KOPT-K1 (cell line): ENCODE data around the gene ERBB4.

Source experiments
- H3K27ac ChIP-seq: fragments of 200-600 bp; sonication (generic); 2 replicates; pipeline ENCODE4 v1.5.1; 2016; ENCODE audit warnings: antibody characterized with exemption, mild to moderate bottlenecking, low read depth, low read length; ENCODE audit not compliant: poor library complexity, severe bottlenecking
- H3K36me3 ChIP-seq: fragments of 200-600 bp; sonication (generic); 2 replicates; pipeline ENCODE4 v1.5.1; 2017; ENCODE audit warnings: antibody characterized with exemption, mild to moderate bottlenecking, low read length, moderate library complexity; ENCODE audit not compliant: insufficient read depth
- H3K9me3 ChIP-seq: fragments of 200-600 bp; sonication (generic); 2 replicates; pipeline ENCODE4 v1.5.1; 2017; ENCODE audit warnings: antibody characterized with exemption, low read length, mild to moderate bottlenecking; ENCODE audit not compliant: insufficient read depth, poor library complexity, severe bottlenecking

ERBB4 gene

GRCh38 chr2:211930331-211930730 is 608.3 kb downstream of the ERBB4 start:
- no peaks in the 10 kb centered on the region for H3K36me3 ChIP-seq
- H3K27ac ChIP-seq: no peak overlapping the region
- H3K9me3 ChIP-seq: no peaks in the 10 kb centered on the region

- H3K9me3 ChIP-seq: no peaks in the 10 kb centered on the region
- no peak overlapping the region for H3K27ac ChIP-seq
- H3K36me3 ChIP-seq: no peaks in the 10 kb centered on the region
Observed at GRCh38 chr2:211928201-211928600, 610.4 kb downstream of the ERBB4 start.

- H3K36me3 ChIP-seq: no peaks in the 10 kb centered on the region
- no peak overlapping the region for H3K27ac ChIP-seq
- no peaks in the 10 kb centered on the region for H3K9me3 ChIP-seq
Observed at GRCh38 chr2:211923019-211923418, 615.6 kb downstream of the ERBB4 start.

GRCh38 chr2:211903961-211904360 is 634.6 kb downstream of the ERBB4 start:
- H3K36me3 ChIP-seq: no peaks in the 10 kb centered on the region
- H3K9me3 ChIP-seq: no peaks in the 10 kb centered on the region

GRCh38 chr2:211901226-211901846 is 637.3 kb downstream of the ERBB4 start:
- H3K27ac ChIP-seq: no peak overlapping the region
- H3K36me3 ChIP-seq: no peaks in the 10 kb centered on the region
- no peaks in the 10 kb centered on the region for H3K9me3 ChIP-seq

More at GRCh38 chr2:211903961-211904360, 634.6 kb downstream of the ERBB4 start:
- H3K27ac ChIP-seq: no peak overlapping the region

- H3K27ac ChIP-seq: no peak overlapping the region
- H3K9me3 ChIP-seq: no peaks in the 10 kb centered on the region
- no peaks in the 10 kb centered on the region for H3K36me3 ChIP-seq
Observed at GRCh38 chr2:211900518-211900917, 638.1 kb downstream of the ERBB4 start.

- Histone ChIP-seq H3K36me3 (no peaks in the 10 kb centered on the region), H3K9me3 (no peaks in the 10 kb centered on the region), H3K27ac (no peak overlapping the region)
Observed at GRCh38 chr2:211900000-211900399, 638.6 kb downstream of the ERBB4 start.

GRCh38 chr2:211898702-211899101 is 639.9 kb downstream of the ERBB4 start:
- H3K36me3 ChIP-seq: no peaks in the 10 kb centered on the region
- H3K27ac ChIP-seq: no peak overlapping the region
- no peaks in the 10 kb centered on the region for H3K9me3 ChIP-seq

GRCh38 chr2:211881449-211881848 is 657.2 kb downstream of the ERBB4 start:
- no peak overlapping the region for H3K27ac ChIP-seq
- H3K36me3 ChIP-seq: no peaks in the 10 kb centered on the region
- no peaks in the 10 kb centered on the region for H3K9me3 ChIP-seq

- Histone ChIP-seq H3K9me3 (no peaks in the 10 kb centered on the region), H3K27ac (no peak overlapping the region), H3K36me3 (no peaks in the 10 kb centered on the region)
Observed at GRCh38 chr2:211879323-211879722, 659.3 kb downstream of the ERBB4 start.

- Histone ChIP-seq H3K27ac (no peak overlapping the region), H3K36me3 (no peaks in the 10 kb centered on the region), H3K9me3 (no peaks in the 10 kb centered on the region)
Observed at GRCh38 chr2:211877061-211877460, 661.5 kb downstream of the ERBB4 start.

- Histone ChIP-seq H3K9me3 (no peaks in the 10 kb centered on the region), H3K36me3 (no peaks in the 10 kb centered on the region), H3K27ac (no peak overlapping the region)
Observed at GRCh38 chr2:211875488-211875887, 663.1 kb downstream of the ERBB4 start.

GRCh38 chr2:211868996-211869533 is 669.5 kb downstream of the ERBB4 start:
- H3K9me3 ChIP-seq: no peaks in the 10 kb centered on the region
- H3K27ac ChIP-seq: no peak overlapping the region
- no peaks in the 10 kb centered on the region for H3K36me3 ChIP-seq

DNA sequence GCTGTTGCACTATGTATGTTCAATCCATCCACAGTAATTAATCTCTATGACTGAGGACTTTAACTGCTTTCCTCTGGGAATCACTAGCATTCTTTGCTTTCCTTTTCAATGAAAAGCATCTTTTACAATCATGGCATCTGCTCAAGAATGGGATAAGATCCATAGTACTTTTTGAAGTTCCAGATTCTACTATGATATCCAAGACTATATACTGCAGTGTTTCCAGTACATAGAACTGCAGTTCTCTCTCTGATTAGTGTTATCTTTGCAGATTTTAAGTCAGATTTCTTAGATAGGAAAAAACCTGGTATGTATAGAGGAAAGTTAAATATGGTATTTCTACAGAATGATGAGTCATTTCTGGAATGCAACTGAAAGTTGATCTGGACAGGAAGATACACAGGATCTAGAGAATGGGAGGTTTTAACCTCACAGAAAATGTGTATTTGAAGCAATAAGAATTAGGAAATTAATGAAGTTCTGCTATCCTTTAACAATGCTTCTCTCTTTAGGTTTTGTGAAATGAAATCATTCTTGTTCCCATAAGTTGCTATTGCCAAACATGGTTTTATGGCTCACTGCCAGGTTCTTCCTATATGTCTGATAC is 670.7 kb downstream of the ERBB4 start:
- no peak overlapping the region for H3K27ac ChIP-seq
- H3K9me3 ChIP-seq: no peaks in the 10 kb centered on the region
- H3K36me3 ChIP-seq: no peaks in the 10 kb centered on the region

DNA sequence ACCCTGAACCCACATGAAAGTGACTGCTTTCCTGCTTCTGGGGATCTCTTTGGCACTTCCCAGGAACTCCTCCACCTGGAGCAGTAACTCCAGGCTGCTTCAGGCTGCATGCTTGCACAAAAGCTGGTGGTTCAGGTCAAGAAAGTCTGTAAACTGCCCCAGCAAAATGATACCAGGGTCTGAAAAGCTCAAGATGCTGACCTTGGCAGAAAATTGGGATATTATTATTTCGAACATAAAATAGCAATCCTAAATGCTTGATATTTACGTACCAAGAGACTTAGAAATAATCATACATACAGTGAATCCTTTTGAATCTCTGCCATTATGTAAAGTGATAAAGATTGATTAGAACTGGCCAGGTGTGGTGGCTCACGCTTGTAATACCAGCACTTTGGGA is 674.3 kb downstream of the ERBB4 start:
- no peaks in the 10 kb centered on the region for H3K36me3 ChIP-seq
- no peak overlapping the region for H3K27ac ChIP-seq
- H3K9me3 ChIP-seq: no peaks in the 10 kb centered on the region

DNA sequence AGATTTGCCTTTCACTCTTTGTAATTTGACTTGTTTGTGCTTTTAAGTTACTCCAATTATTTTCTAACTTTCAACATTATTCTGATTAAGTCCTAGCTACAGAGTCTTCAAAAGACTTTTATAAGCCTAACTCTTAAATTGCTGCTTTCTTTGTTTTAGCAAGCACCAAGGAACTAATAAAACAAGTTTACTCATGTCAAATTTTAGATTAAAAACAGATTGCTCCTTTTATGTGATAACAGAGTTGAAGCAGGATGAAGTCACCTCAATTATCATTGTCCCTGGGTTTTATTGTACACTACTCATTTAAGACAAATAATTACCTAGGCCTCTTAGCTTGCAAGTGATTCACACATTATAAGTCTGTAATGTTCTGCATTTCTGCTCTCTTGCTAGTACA is 678.4 kb downstream of the ERBB4 start:
- Histone ChIP-seq H3K36me3 (no peaks in the 10 kb centered on the region), H3K9me3 (no peaks in the 10 kb centered on the region), H3K27ac (no peak overlapping the region)
